ENCODE results near the gene TTLL10.

DNA sequence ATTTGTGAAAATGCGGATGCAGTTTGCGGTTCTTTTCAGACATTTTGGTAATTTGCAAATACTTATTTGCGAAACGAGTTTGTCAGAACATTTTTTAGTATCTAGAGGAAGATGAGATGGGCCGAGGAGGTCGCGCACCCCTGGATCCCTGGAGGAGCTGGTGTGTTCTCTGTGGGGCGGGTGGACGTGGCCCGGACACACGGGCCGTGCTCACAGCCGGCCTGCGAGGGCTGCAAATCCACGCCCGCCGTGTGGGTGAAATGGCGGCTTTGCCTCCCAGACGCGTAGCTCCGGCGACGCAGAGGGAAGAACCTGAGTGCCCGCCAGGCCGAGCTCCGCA is 9.3 kb upstream of the TTLL10 start:
- TF ChIP-seq POLR2A (IDR thresholded peaks at IDR 0.05) (no peak), POLR2AphosphoS5 (IDR thresholded peaks at IDR 0.05; ENCODE audit: insufficient read depth in 1 of 2, low read depth in 1 of 2) (no peak)
- TF ChIP-seq, protein P1, sequence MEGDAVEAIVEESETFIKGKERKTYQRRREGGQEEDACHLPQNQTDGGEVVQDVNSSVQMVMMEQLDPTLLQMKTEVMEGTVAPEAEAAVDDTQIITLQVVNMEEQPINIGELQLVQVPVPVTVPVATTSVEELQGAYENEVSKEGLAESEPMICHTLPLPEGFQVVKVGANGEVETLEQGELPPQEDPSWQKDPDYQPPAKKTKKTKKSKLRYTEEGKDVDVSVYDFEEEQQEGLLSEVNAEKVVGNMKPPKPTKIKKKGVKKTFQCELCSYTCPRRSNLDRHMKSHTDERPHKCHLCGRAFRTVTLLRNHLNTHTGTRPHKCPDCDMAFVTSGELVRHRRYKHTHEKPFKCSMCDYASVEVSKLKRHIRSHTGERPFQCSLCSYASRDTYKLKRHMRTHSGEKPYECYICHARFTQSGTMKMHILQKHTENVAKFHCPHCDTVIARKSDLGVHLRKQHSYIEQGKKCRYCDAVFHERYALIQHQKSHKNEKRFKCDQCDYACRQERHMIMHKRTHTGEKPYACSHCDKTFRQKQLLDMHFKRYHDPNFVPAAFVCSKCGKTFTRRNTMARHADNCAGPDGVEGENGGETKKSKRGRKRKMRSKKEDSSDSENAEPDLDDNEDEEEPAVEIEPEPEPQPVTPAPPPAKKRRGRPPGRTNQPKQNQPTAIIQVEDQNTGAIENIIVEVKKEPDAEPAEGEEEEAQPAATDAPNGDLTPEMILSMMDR (IDR thresholded peaks at IDR 0.05) = no peak

Measured in vagina (tissue), 2 donors.